ENCODE results near the gene HS1BP3. TPM values are rescaled to one million over a fixed set of nuclear protein-coding genes. Genes with fewer than 3 reads are reported as not detected.

The HS1BP3 gene
- total RNA-seq, 1 experiment from 2014 or later: 16.2 TPM

- Histone ChIP-seq H3K4me1 (replicated peaks; ENCODE audit: insufficient read depth) (peaks cover 12% of the 10 kb centered on the region), H3K9me2 (ENCODE audit: insufficient read depth) (no peaks in the 10 kb centered on the region), H3K27ac (no peak overlapping the region), H3K4me2 (no peak overlapping the region), H2AFZ (no peak overlapping the region), H3K9me3 (ENCODE audit: insufficient read depth, low read depth) (no peaks in the 10 kb centered on the region), H3F3A (ENCODE audit: insufficient read depth, low read depth) (no peaks in the 10 kb centered on the region), H3K4me3 (no peak overlapping the region), H3K27me3 (ENCODE audit: insufficient read depth, low read depth) (no peaks in the 10 kb centered on the region), H3K79me2 (ENCODE audit: low read depth) (no peaks in the 10 kb centered on the region), H3K36me3 (ENCODE audit: low read depth) (no peaks in the 10 kb centered on the region), H4K20me1 (ENCODE audit: insufficient read depth) (no peaks in the 10 kb centered on the region)
- POLR2A ChIA-PET (ENCODE audit: unreplicated experiment): no interaction called here
- CTCF ChIA-PET: no interaction called here
- TF ChIP-seq EZH2 (IDR thresholded peaks at IDR 0.05; ENCODE audit: low read depth) (no peak), CTCF (conservative IDR thresholded peaks at IDR 0.05) (no peak)
- no peak for DNase-seq
- no TSS peak for BruUV-seq (replicated peaks)
- intact Hi-C loops (cut with micrococcal nuclease; ENCODE audit: unreplicated experiment): no loop called here
Measured at GRCh38 chr2:20653695-20654534, 3.0 kb upstream of the HS1BP3 start.

- H3K9me2 ChIP-seq (ENCODE audit: insufficient read depth): no peaks in the 10 kb centered on the region
- no peak overlapping the region for H2AFZ ChIP-seq
- H4K20me1 ChIP-seq (ENCODE audit: insufficient read depth): no peaks in the 10 kb centered on the region
- H3K4me1 ChIP-seq (replicated peaks; ENCODE audit: insufficient read depth): peaks cover 12% of the 10 kb centered on the region
- no peaks in the 10 kb centered on the region for H3K36me3 ChIP-seq (ENCODE audit: low read depth)
- no peaks in the 10 kb centered on the region for H3K9me3 ChIP-seq (ENCODE audit: insufficient read depth, low read depth)
- H3K27me3 ChIP-seq (ENCODE audit: insufficient read depth, low read depth): no peaks in the 10 kb centered on the region
- POLR2A ChIA-PET (ENCODE audit: unreplicated experiment): no interaction called here
- no peak for DNase-seq
- no peak overlapping the region for H3K4me2 ChIP-seq
- no peaks in the 10 kb centered on the region for H3F3A ChIP-seq (ENCODE audit: insufficient read depth, low read depth)
- no peak overlapping the region for H3K4me3 ChIP-seq
- CTCF ChIA-PET: interaction anchor here (0.6 kb wide), 1 partner anchor 21 kb away, joined by 3 read pairs; no protein-coding TSS in a partner anchor
- BruUV-seq (replicated peaks): no TSS peak
- intact Hi-C loops (cut with micrococcal nuclease; ENCODE audit: unreplicated experiment): no loop called here
- no peak overlapping the region for H3K27ac ChIP-seq
- no peaks in the 10 kb centered on the region for H3K79me2 ChIP-seq (ENCODE audit: low read depth)
- TF ChIP-seq CTCF (conservative IDR thresholded peaks at IDR 0.05) (no peak), EZH2 (IDR thresholded peaks at IDR 0.05; ENCODE audit: low read depth) (no peak)
Measured at GRCh38 chr2:20652673-20653575, 2.0 kb upstream of the HS1BP3 start.

GRCh38 chr2:20652141-20652540 is 1.2 kb upstream of the HS1BP3 start:
- H4K20me1 ChIP-seq (ENCODE audit: insufficient read depth): no peaks in the 10 kb centered on the region
- H3K9me2 ChIP-seq (ENCODE audit: insufficient read depth): no peaks in the 10 kb centered on the region
- H3K4me1 ChIP-seq (replicated peaks; ENCODE audit: insufficient read depth): peaks cover 12% of the 10 kb centered on the region
- no TSS peak for BruUV-seq (replicated peaks)
- no peak overlapping the region for H3K4me2 ChIP-seq
- H3K79me2 ChIP-seq (ENCODE audit: low read depth): no peaks in the 10 kb centered on the region
- H3K27me3 ChIP-seq (ENCODE audit: insufficient read depth, low read depth): no peaks in the 10 kb centered on the region
- no peaks in the 10 kb centered on the region for H3K36me3 ChIP-seq (ENCODE audit: low read depth)
- no peaks in the 10 kb centered on the region for H3K9me3 ChIP-seq (ENCODE audit: insufficient read depth, low read depth)
- no peak overlapping the region for H3K4me3 ChIP-seq
- ChIA-PET POLR2A (ENCODE audit: unreplicated experiment) (no interaction called here), CTCF (interaction anchor here (0.6 to 1.5 kb wide), 2 partner anchors 8 to 22 kb away, joined by 3 to 8 read pairs; no protein-coding TSS in a partner anchor)
- no peak for DNase-seq
- no peak overlapping the region for H2AFZ ChIP-seq
- H3K27ac ChIP-seq: no peak overlapping the region
- TF ChIP-seq EZH2 (IDR thresholded peaks at IDR 0.05; ENCODE audit: low read depth): no peak
- no peak for TF ChIP-seq CTCF (conservative IDR thresholded peaks at IDR 0.05)
- H3F3A ChIP-seq (ENCODE audit: insufficient read depth, low read depth): no peaks in the 10 kb centered on the region
- intact Hi-C loops (cut with micrococcal nuclease; ENCODE audit: unreplicated experiment): no loop called here

Data from PC-9 (cell line).